ENCODE data around the gene CNST. TPM values are rescaled to one million over a fixed set of nuclear protein-coding genes. Genes with fewer than 3 reads are reported as not detected.

The CNST gene
- total RNA-seq, 1 donor from 2014 or later, result 25.6 TPM

- Mint-ChIP-seq H3K36me3 (peaks cover 11% of the 10 kb centered on the region), H3K9me3 (peaks cover 6% of the 10 kb centered on the region), H3K27me3 (ENCODE audit: insufficient read depth, low read depth) (no peaks in the 10 kb centered on the region), H3K4me1 (no peaks in the 10 kb centered on the region), H3K27ac (no peak overlapping the region), H3K4me3 (no peak overlapping the region)
- Histone ChIP-seq H3K9ac (no peak overlapping the region), H3K4me3 (no peak overlapping the region), H3K27ac (no peak overlapping the region), H3K79me2 (ENCODE audit: low read depth) (peaks cover 33% of the 10 kb centered on the region), H2AFZ (replicated peaks) (no peak overlapping the region), H3K4me1 (no peaks in the 10 kb centered on the region), H3K9me3 (ENCODE audit: low read depth) (no peaks in the 10 kb centered on the region), H3K27me3 (no peaks in the 10 kb centered on the region), H4K20me1 (ENCODE audit: low read depth) (no peaks in the 10 kb centered on the region), H3F3A (ENCODE audit: low read depth) (no peaks in the 10 kb centered on the region), H3K36me3 (no peaks in the 10 kb centered on the region), H3K4me2 (no peak overlapping the region)
- TF ChIP-seq EZH2phosphoT487 (IDR thresholded peaks at IDR 0.05), result no peak
- TF ChIP-seq EZH2 (IDR thresholded peaks at IDR 0.05), result no peak
- TF ChIP-seq CTCF (IDR thresholded peaks at IDR 0.05), result no peak
- DNase-seq (ENCODE audit: low spot score), result no peak
Measured at GRCh38 chr1:246591958-246592357, 25.7 kb downstream of the CNST start.

- Histone ChIP-seq H3K36me3 (no peaks in the 10 kb centered on the region), H3F3A (ENCODE audit: low read depth) (no peaks in the 10 kb centered on the region), H3K79me2 (ENCODE audit: low read depth) (peaks cover 28% of the 10 kb centered on the region), H3K4me3 (no peak overlapping the region), H4K20me1 (ENCODE audit: low read depth) (no peaks in the 10 kb centered on the region), H2AFZ (replicated peaks) (no peak overlapping the region), H3K27me3 (no peaks in the 10 kb centered on the region), H3K4me2 (no peak overlapping the region), H3K27ac (no peak overlapping the region), H3K4me1 (no peaks in the 10 kb centered on the region), H3K9ac (no peak overlapping the region), H3K9me3 (ENCODE audit: low read depth) (no peaks in the 10 kb centered on the region)
- DNase-seq (ENCODE audit: low spot score), result no peak
- Mint-ChIP-seq H3K4me1 (no peaks in the 10 kb centered on the region), H3K9me3 (peaks cover 6% of the 10 kb centered on the region), H3K27ac (no peak overlapping the region), H3K4me3 (no peak overlapping the region), H3K36me3 (peaks cover 15% of the 10 kb centered on the region), H3K27me3 (ENCODE audit: insufficient read depth, low read depth) (no peaks in the 10 kb centered on the region)
- TF ChIP-seq EZH2phosphoT487 (IDR thresholded peaks at IDR 0.05), result no peak
- no peak for TF ChIP-seq CTCF (IDR thresholded peaks at IDR 0.05)
- TF ChIP-seq EZH2 (IDR thresholded peaks at IDR 0.05), result no peak
Measured at GRCh38 chr1:246592695-246593094, 26.4 kb downstream of the CNST start.

GRCh38 chr1:246595146-246595545, 28.9 kb downstream of the CNST start:
- no peaks in the 10 kb centered on the region for H4K20me1 ChIP-seq (ENCODE audit: low read depth)
- Mint-ChIP-seq H3K9me3 (peaks cover 2% of the 10 kb centered on the region), H3K4me1 (no peaks in the 10 kb centered on the region), H3K36me3 (peaks cover 12% of the 10 kb centered on the region), H3K27me3 (ENCODE audit: insufficient read depth, low read depth) (no peaks in the 10 kb centered on the region), H3K27ac (no peak overlapping the region), H3K4me3 (no peak overlapping the region)
- no peaks in the 10 kb centered on the region for H3K36me3 ChIP-seq
- H3K9me3 ChIP-seq (ENCODE audit: low read depth), result no peaks in the 10 kb centered on the region
- H3K27ac ChIP-seq, result no peak overlapping the region
- TF ChIP-seq EZH2phosphoT487 (IDR thresholded peaks at IDR 0.05) (no peak), CTCF (IDR thresholded peaks at IDR 0.05) (no peak), EZH2 (IDR thresholded peaks at IDR 0.05) (no peak)
- H3K27me3 ChIP-seq, result no peaks in the 10 kb centered on the region
- H3K9ac ChIP-seq, result no peak overlapping the region
- no peak overlapping the region for H2AFZ ChIP-seq (replicated peaks)
- H3K4me2 ChIP-seq, result no peak overlapping the region
- no peaks in the 10 kb centered on the region for H3K4me1 ChIP-seq
- no peak for DNase-seq (ENCODE audit: low spot score)
- no peaks in the 10 kb centered on the region for H3F3A ChIP-seq (ENCODE audit: low read depth)
- no peak overlapping the region for H3K4me3 ChIP-seq
- H3K79me2 ChIP-seq (ENCODE audit: low read depth), result peaks cover 15% of the 10 kb centered on the region

Measured in neural progenitor cell (in vitro differentiated cells).